ENCODE data around the gene UGT1A6.

DNA sequence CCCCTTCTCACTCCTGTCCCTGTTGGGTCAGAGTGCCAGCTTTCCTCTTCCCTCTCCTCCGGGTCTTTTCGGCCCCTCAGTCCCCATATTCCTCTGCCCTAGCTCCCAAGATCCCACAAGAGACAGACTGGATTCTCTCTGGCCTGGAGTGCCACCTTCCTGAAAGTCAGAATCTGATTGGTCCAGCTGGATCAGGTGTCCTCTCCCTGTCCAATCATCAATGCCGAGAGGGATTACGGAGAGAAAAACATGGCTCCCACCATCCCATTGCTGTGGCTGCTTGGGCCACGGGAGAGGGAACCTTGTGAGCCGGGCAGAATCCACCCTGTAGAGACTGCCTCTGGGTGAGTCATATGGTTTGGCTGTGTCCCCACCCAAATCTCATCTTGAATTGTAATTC lies 82.7 kb downstream of the UGT1A6 start:
- TF ChIP-seq CTCF (conservative IDR thresholded peaks at IDR 0.05; ENCODE audit: low read depth, low read length) (no peak), EZH2 (IDR thresholded peaks at IDR 0.05; ENCODE audit: low read length, unreplicated experiment) (no peak)

Data from PC-3 (cell line).